ENCODE data around the gene PC. TPM values are rescaled to one million over a fixed set of nuclear protein-coding genes. Genes with fewer than 3 reads are reported as not detected.

PC gene
- total and polyA plus RNA-seq, 5 experiments from 2014 or later, result 3.5 to 8.5 (median 6.9) TPM

- peaks cover 0 to 2% (median 0%) of the 10 kb centered on the region in 3 donors for H3K36me3 Mint-ChIP-seq
- H3K9me3 Mint-ChIP-seq, result no peaks in the 10 kb centered on the region
- no peak for ATAC-seq
- no peaks in the 10 kb centered on the region for H3K27me3 Mint-ChIP-seq
- H3K27ac Mint-ChIP-seq, result peak overlapping the region in 1 of 10 donors; percentile 33
- no peak overlapping the region for H3K4me3 Mint-ChIP-seq
- DNase-seq, result no peak
- POLR2A ChIA-PET, result no interaction called here
- peaks cover under 1 to 3% (median 2%) of the 10 kb centered on the region in 4 donors for H3K4me1 Mint-ChIP-seq
These were observed 84.0 kb downstream of the PC start for GRCh38 chr11:66874232-66874631.

GRCh38 chr11:66871521-66871901 is 86.7 kb downstream of the PC start:
- POLR2A ChIA-PET, result interaction anchor here (1.3 kb wide), 1 partner anchor 8 kb away, joined by 3 read pairs; no protein-coding TSS in a partner anchor
- H3K4me1 Mint-ChIP-seq, result peaks cover 5 to 11% (median 8%) of the 10 kb centered on the region in 4 donors
- H3K36me3 Mint-ChIP-seq, result no peaks in the 10 kb centered on the region
- DNase-seq (no peak), ATAC-seq (no peak)
- no peaks in the 10 kb centered on the region for H3K27me3 Mint-ChIP-seq
- H3K9me3 Mint-ChIP-seq, result no peaks in the 10 kb centered on the region
- no peak overlapping the region for H3K4me3 Mint-ChIP-seq
- H3K27ac Mint-ChIP-seq, result no peak overlapping the region

GRCh38 chr11:66870616-66871520 is 87.3 kb downstream of the PC start:
- Mint-ChIP-seq H3K36me3 (no peaks in the 10 kb centered on the region), H3K27me3 (no peaks in the 10 kb centered on the region), H3K4me1 (peaks cover 5 to 11% (median 8%) of the 10 kb centered on the region in 4 donors), H3K27ac (no peak overlapping the region), H3K9me3 (no peaks in the 10 kb centered on the region), H3K4me3 (no peak overlapping the region)
- no peak for DNase-seq
- no peak for ATAC-seq
- POLR2A ChIA-PET, result interaction anchor here (1.3 kb wide), 1 partner anchor 8 kb away, joined by 3 read pairs; no protein-coding TSS in a partner anchor

- peaks cover 5 to 11% (median 8%) of the 10 kb centered on the region in 4 donors for H3K4me1 Mint-ChIP-seq
- no peak overlapping the region for H3K4me3 Mint-ChIP-seq
- H3K27ac Mint-ChIP-seq, result no peak overlapping the region
- H3K27me3 Mint-ChIP-seq, result no peaks in the 10 kb centered on the region
- DNase-seq, result no peak
- H3K36me3 Mint-ChIP-seq, result no peaks in the 10 kb centered on the region
- no peaks in the 10 kb centered on the region for H3K9me3 Mint-ChIP-seq
- POLR2A ChIA-PET, result interaction anchor here (1.3 kb wide), 1 partner anchor 9 kb away, joined by 3 read pairs; no protein-coding TSS in a partner anchor
- ATAC-seq, result no peak
These were observed 88.1 kb downstream of the PC start for GRCh38 chr11:66870131-66870530.

GRCh38 chr11:66869567-66869870 is 88.7 kb downstream of the PC start:
- POLR2A ChIA-PET, result no interaction called here
- Mint-ChIP-seq H3K27ac (no peak overlapping the region), H3K27me3 (no peaks in the 10 kb centered on the region), H3K36me3 (no peaks in the 10 kb centered on the region), H3K9me3 (no peaks in the 10 kb centered on the region), H3K4me1 (peaks cover 5 to 11% (median 8%) of the 10 kb centered on the region in 4 donors), H3K4me3 (no peak overlapping the region)
- ATAC-seq (no peak), DNase-seq (no peak)

- H3K27me3 Mint-ChIP-seq, result no peaks in the 10 kb centered on the region
- DNase-seq (peak; percentile 48 to 89 (median 71)), ATAC-seq (peak; percentile 99 to 100)
- no peaks in the 10 kb centered on the region for H3K36me3 Mint-ChIP-seq
- H3K27ac Mint-ChIP-seq, result peak overlapping the region in 2 of 10 donors; percentile 22 to 29
- no peaks in the 10 kb centered on the region for H3K9me3 Mint-ChIP-seq
- H3K4me1 Mint-ChIP-seq, result peaks cover 5 to 11% (median 8%) of the 10 kb centered on the region in 4 donors
- POLR2A ChIA-PET, result no interaction called here
- no peak overlapping the region for H3K4me3 Mint-ChIP-seq
These were observed 89.2 kb downstream of the PC start for GRCh38 chr11:66868726-66869566.

- H3K27me3 Mint-ChIP-seq, result no peaks in the 10 kb centered on the region
- POLR2A ChIA-PET, result no interaction called here
- H3K9me3 Mint-ChIP-seq, result no peaks in the 10 kb centered on the region
- H3K27ac Mint-ChIP-seq, result peak overlapping the region in 2 of 10 donors; percentile 21 to 22
- ATAC-seq, result no peak
- no peaks in the 10 kb centered on the region for H3K36me3 Mint-ChIP-seq
- H3K4me1 Mint-ChIP-seq, result peaks cover 5 to 11% (median 8%) of the 10 kb centered on the region in 4 donors
- no peak for DNase-seq
- H3K4me3 Mint-ChIP-seq, result no peak overlapping the region
These were observed 90.0 kb downstream of the PC start for GRCh38 chr11:66868082-66868725.

- Mint-ChIP-seq H3K4me3 (no peak overlapping the region), H3K36me3 (no peaks in the 10 kb centered on the region), H3K9me3 (no peaks in the 10 kb centered on the region), H3K4me1 (peaks cover 5 to 11% (median 8%) of the 10 kb centered on the region in 4 donors), H3K27ac (no peak overlapping the region), H3K27me3 (no peaks in the 10 kb centered on the region)
- ATAC-seq (no peak), DNase-seq (no peak)
- POLR2A ChIA-PET, result interaction anchor here (1.1 kb wide), 1 partner anchor 26 kb away, joined by 3 read pairs; no protein-coding TSS in a partner anchor
These were observed 90.7 kb downstream of the PC start for GRCh38 chr11:66867425-66868040.

GRCh38 chr11:66866511-66866986 is 91.6 kb downstream of the PC start:
- H3K4me1 Mint-ChIP-seq, result peaks cover 4 to 11% (median 8%) of the 10 kb centered on the region in 4 donors
- no peaks in the 10 kb centered on the region for H3K9me3 Mint-ChIP-seq
- DNase-seq (no peak), ATAC-seq (no peak)
- no peaks in the 10 kb centered on the region for H3K27me3 Mint-ChIP-seq
- no peak overlapping the region for H3K4me3 Mint-ChIP-seq
- H3K27ac Mint-ChIP-seq, result peak overlapping the region in 1 of 10 donors; percentile 17
- POLR2A ChIA-PET, result interaction anchor here (1.1 kb wide), 1 partner anchor 25 kb away, joined by 3 read pairs; no protein-coding TSS in a partner anchor
- no peaks in the 10 kb centered on the region for H3K36me3 Mint-ChIP-seq

GRCh38 chr11:66866007-66866406 is 92.2 kb downstream of the PC start:
- Mint-ChIP-seq H3K4me1 (peaks cover 3 to 11% (median 8%) of the 10 kb centered on the region in 4 donors), H3K36me3 (no peaks in the 10 kb centered on the region), H3K4me3 (no peak overlapping the region), H3K27me3 (no peaks in the 10 kb centered on the region), H3K27ac (peak overlapping the region in 1 of 10 donors; percentile 34), H3K9me3 (no peaks in the 10 kb centered on the region)
- ATAC-seq (no peak), DNase-seq (no peak)
- POLR2A ChIA-PET, result interaction anchor here (1.1 kb wide), 1 partner anchor 24 kb away, joined by 3 read pairs; no protein-coding TSS in a partner anchor

GRCh38 chr11:66864924-66865697 is 93.1 kb downstream of the PC start:
- H3K36me3 Mint-ChIP-seq, result no peaks in the 10 kb centered on the region
- ATAC-seq, result no peak
- no peak for DNase-seq

More at GRCh38 chr11:66864924-66865697, 93.1 kb downstream of the PC start:
- POLR2A ChIA-PET, result no interaction called here
- H3K27me3 Mint-ChIP-seq, result no peaks in the 10 kb centered on the region
- H3K9me3 Mint-ChIP-seq, result no peaks in the 10 kb centered on the region
- H3K27ac Mint-ChIP-seq, result no peak overlapping the region
- H3K4me1 Mint-ChIP-seq, result peaks cover 3 to 11% (median 8%) of the 10 kb centered on the region in 4 donors
- H3K4me3 Mint-ChIP-seq, result no peak overlapping the region
